Dedifferentiated amniotic fluid mesenchymal stem cell (primary cell): Measurements from ENCODE around the gene TFF3.

Experiments
- DNase-seq: peaks from one replicate; pipeline ENCODE4 v3.0.0-alpha.2; 2016; ENCODE audit errors: extremely low spot score

The TFF3 gene

GRCh38 chr21:42346866-42347600, 31.8 kb upstream of the TFF3 start:
- no peak for DNase-seq

GRCh38 chr21:42346441-42346840, 31.2 kb upstream of the TFF3 start:
- no peak for DNase-seq

- no peak for DNase-seq
Observed at GRCh38 chr21:42344631-42345030, 29.4 kb upstream of the TFF3 start.

GRCh38 chr21:42343963-42344510, 28.8 kb upstream of the TFF3 start:
- no peak for DNase-seq

GRCh38 chr21:42343556-42343955, 28.3 kb upstream of the TFF3 start:
- no peak for DNase-seq

GRCh38 chr21:42343101-42343500, 27.9 kb upstream of the TFF3 start:
- DNase-seq: no peak

- no peak for DNase-seq
Observed at GRCh38 chr21:42341776-42342542, 26.8 kb upstream of the TFF3 start.

GRCh38 chr21:42340187-42341050, 25.2 kb upstream of the TFF3 start:
- no peak for DNase-seq

GRCh38 chr21:42338729-42339715, 23.8 kb upstream of the TFF3 start:
- no peak for DNase-seq

GRCh38 chr21:42337830-42338728, 22.9 kb upstream of the TFF3 start:
- DNase-seq: no peak

GRCh38 chr21:42337276-42337675, 22.1 kb upstream of the TFF3 start:
- no peak for DNase-seq

GRCh38 chr21:42336054-42336453, 20.8 kb upstream of the TFF3 start:
- DNase-seq: no peak

GRCh38 chr21:42332557-42333317, 17.5 kb upstream of the TFF3 start:
- no peak for DNase-seq

- DNase-seq: no peak
Observed at GRCh38 chr21:42331660-42332059, 16.5 kb upstream of the TFF3 start.

- no peak for DNase-seq
Observed at GRCh38 chr21:42330380-42331371, 15.5 kb upstream of the TFF3 start.

GRCh38 chr21:42324896-42325295, 9.7 kb upstream of the TFF3 start:
- no peak for DNase-seq

GRCh38 chr21:42321845-42322244, 6.6 kb upstream of the TFF3 start:
- no peak for DNase-seq

GRCh38 chr21:42321231-42321630, 6.0 kb upstream of the TFF3 start:
- no peak for DNase-seq
